Globus pallidus (tissue), 1 donor: Measurements from ENCODE around the gene ZNF394.
"Not testable (repeated sequence)": the region's sequence is repeated elsewhere in the genome, so short reads cannot be mapped to it uniquely, and the experiment has no call there.

Source experiments
- DNase-seq: peaks from one replicate; pipeline ENCODE4 v3.0.0-alpha.2; 2015; ENCODE audit warnings: low spot score

The ZNF394 gene

DNA sequence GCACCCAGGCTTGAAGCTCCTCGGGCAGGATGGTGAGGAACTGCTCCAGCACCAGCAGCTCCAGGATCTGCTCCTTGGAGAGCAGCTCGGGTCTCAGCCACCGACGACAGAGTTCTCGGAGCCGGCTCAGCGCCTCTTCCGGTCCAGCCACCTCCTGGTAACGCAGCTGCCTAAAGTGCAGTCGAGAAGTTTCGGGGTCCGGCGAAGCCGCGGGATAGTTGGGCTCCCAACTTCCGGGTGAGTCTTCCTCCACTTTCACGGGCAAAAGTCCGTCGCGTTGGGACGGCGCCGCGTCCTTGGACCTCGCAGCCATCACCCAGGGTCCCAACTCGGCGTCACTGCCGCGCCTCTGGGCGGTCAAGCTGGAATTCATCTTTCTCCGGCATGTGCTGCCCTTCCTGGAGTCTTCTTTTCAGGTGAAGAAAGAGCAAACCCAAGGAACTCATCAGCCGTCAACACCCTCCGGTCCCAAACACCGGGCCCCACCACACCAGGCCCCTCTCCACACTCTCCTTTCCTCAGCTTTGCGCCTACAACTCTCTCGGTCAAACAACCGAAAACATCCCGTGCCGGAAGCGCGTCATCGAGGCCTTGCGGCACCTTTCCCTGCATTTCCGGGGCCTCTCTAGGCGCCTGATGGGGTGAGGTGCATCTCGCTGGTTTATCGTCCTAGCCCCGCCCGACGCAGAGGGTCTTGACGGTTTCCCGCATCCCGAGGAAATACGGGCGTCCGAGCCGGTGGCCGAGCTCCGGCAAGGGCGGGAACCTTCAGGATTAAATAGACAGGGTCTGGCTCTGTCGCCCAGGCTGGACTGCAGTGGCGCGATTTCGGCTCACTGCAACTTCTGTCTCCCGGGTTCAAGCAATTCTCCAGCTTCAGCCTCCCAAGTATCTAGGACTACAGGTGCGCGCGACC lies at the start of gene ZNF394:
TSS of gene ZNF394 (minus strand) at position 561 of the 916 bp plus-strand sequence. CDS start at position 373, 188 bp downstream.
- peak; percentile 94 for DNase-seq

DNA sequence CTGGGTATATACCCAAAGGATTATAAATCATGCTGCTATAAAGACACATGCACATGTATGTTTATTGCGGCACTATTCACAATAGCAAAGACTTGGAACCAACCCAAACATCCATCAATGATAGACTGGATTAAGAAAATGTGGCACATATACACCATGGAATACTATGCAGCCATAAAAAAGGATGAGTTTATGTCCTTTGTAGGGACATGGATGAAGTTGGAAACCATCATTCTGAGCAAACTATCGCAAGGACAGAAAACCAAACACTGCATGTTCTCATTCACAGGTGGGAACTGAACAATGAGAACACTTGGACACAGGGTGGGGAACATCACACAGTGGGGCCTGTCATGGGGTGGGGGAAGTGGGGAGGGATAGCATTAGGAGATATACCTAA lies 49.5 kb upstream of the ZNF394 start:
- not testable (repeated sequence) for DNase-seq

DNA sequence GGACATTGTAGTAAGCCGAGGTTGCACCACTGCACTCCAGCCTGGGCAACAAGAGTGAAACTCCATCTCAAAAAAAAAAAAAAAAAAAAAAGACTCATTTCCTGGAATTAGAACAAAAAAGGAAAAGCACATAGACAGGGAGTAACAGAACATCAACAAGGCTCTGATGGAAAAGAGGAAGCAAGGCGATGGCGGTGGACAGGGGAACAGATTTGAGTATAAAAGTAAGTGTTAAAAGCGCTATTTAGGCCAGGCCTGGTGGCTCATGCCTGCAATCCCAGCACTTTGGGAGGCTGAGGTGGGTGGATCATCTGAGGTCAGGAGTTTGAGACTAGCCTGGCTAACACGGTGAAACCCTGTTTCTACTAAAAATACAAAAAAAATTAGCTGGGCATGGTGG lies 45.2 kb upstream of the ZNF394 start:
- DNase-seq, result not testable (repeated sequence)

DNA sequence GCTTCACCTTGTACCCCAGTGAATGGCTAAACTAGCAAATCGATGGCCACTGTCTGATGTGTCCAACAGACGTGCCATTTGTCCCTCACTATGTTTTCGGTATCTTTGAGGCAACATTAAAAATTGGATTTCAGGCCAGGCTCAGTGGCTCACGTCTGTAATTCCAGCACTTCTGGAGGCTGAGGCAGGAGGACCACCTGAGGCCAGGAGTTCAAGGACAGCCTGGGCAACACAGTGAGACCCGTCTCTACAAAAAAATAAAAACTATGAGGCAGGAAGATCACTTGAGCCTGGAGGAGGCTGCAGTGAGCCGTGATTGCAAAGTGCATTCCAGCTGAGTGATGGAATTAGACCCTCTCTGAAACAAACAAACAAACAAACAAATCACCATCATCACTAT lies 43.8 kb upstream of the ZNF394 start:
- no peak for DNase-seq

DNA sequence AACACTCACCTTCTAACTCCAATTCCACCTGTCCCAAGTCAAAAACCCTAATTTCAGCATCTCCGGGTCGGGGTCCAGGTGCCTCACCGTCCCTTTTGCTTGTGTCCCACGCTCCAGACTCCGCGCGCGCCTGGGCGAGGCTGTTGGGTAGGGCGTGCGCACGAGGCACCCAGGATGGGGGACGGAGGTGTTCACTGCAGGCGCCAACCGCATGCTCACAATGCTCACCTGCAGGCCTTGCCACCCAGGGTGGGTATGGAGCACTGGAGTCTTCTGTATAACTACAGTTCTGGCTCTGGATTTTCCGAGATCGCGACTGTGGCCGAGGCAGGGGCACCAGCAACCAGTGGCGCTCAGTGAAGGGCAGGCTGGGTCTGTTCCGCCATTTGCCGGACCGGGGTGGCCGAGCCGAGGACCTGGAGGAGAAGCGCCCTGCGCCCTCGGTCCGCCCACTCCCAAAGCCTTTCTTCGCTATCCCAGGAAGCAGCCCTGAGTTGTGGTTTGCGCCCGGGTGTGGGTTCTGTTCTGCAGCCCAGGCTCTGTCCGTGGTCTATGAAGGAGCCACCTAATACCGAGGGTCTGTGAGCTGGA lies 43.1 kb upstream of the ZNF394 start:
- no peak for DNase-seq

DNA sequence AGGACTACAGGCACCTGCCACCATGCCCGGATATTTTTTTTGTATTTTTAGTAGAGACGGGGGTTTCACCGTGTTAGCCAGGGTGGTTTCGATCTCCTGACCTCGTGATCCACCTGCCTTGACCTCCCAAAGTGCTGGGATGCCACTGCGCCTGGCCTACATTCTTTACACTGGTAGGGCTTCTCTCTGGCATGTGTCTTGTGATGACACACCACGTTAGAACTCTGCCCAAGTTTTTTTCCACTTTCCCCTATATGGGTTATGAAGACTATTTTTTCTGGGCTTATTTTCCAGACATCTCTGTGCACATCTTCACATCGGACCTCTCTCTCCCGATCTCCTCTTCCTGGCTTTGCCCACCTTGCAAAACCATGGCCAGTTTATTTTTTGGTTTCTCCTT lies 41.1 kb upstream of the ZNF394 start:
- no peak for DNase-seq

DNA sequence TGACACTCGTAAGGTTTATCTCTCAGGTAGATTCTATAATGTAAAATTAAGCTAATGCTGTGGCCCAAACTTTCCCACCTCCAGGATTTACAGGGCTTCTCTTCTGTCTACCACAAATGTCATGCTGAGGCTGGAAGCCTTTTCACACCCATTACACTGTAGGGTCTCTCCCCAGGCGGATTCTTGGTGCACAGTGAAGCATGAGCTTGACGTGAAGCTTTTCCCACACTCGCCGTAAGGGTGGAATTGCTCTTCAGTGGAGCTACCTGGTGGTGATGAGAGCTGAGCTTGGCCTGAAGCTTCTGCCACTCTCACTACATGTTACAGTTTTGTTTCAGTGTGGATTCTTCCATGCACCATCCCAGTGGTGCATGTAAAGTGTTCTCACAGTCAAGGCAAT lies 40.5 kb upstream of the ZNF394 start:
- DNase-seq, result no peak

DNA sequence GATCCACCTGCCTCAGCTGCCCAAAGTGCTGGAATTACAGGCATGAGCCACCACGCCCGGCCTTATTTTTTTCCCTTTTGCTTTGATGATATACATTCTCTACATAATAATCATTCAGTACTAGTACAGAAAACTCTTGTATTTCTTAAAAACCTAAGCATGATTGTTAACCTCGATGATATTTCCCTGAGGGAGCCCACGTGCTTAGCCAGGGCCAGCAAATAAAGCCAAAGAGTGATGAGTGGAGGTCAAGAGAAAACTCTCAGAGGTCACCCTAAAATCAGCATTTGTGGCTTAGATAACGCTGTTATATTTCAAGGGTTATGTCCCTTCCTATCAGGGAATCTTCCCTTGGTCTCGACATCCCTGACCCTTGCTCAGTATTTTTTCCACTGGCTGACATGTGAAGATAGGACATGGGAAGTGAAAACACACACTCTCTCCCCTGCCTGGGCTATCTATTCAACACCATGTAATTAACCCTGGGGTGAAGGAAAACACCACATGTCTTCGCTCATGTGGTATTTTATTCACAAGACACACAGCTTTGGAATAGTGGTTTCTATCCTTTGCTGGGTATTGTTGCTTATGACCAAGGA lies 39.2 kb upstream of the ZNF394 start:
- no peak for DNase-seq

DNA sequence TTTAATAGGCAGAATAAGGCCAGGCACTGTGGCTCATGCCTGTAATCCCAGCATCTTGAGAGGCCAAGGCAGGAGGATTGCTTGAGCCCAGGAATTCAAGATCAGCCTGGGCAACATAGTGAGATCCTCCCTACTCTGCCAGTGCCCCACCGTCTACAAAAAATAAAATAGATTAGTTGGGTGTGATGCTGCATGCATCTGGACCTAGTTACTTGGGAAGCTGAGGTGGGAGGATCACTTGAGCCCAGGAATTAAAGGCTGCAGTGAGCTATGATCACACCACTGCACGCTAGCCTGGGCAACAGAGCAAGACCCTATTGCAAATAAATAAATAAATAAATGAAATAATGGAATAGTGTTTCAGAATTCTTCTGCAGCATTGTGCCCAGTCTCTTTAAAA lies 35.6 kb upstream of the ZNF394 start:
- no peak for DNase-seq

DNA sequence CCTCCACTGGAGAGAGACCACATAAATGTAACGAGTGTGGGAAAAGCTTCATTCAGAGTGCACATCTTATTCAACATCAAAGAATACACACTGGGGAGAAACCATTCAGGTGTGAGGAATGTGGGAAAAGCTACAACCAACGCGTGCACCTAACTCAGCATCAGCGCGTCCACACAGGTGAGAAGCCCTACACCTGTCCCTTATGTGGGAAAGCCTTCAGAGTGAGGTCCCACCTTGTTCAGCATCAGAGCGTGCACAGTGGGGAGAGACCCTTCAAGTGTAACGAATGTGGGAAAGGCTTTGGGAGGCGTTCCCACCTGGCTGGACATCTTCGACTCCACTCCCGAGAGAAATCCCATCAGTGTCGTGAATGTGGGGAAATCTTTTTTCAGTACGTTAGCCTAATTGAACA lies 31.3 kb upstream of the ZNF394 start:
- DNase-seq, result no peak

DNA sequence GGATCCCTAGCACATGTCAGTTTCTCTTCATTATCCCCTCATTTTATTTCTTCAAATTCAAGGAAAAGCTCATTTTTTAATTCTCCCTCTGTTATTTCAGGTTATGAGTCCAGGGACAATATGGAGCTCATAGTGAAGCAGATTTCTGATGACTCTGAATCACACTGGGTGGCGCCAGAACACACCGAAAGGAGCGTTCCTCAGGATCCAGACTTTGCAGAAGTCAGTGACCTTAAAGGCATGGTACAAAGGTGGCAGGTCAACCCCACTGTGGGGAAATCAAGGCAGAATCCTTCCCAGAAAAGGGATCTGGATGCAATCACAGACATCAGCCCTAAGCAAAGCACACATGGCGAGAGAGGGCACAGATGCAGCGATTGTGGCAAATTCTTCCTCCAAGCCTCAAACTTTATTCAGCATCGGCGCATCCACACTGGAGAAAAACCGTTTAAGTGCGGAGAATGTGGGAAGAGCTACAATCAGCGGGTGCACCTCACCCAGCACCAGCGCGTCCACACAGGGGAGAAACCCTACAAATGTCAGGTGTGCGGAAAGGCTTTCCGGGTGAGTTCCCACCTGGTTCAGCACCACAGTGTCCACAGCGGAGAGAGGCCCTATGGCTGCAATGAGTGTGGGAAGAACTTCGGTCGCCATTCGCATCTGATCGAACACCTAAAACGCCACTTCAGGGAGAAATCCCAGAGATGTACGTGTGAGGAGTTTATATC lies 25.8 kb upstream of the ZNF394 start:
- DNase-seq, result no peak

DNA sequence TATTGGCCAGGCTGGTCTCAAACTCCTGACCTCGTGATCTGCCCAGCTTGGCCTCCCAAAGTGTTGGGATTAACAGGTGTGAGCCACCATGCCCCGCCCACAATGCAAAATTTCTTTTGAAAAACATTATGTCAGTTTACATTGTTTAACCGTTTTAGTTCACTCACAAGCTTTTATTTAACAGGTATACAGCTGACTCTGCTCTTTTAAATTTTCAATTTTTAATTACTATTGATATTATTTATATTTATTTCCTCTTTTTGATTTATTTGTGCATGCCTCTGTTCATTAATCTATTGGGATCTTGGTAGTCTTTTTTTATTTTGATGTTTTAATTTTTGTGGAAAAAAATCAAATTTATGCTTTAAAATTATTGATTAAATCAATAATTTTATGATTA lies 21.3 kb upstream of the ZNF394 start:
- DNase-seq, result no peak

DNA sequence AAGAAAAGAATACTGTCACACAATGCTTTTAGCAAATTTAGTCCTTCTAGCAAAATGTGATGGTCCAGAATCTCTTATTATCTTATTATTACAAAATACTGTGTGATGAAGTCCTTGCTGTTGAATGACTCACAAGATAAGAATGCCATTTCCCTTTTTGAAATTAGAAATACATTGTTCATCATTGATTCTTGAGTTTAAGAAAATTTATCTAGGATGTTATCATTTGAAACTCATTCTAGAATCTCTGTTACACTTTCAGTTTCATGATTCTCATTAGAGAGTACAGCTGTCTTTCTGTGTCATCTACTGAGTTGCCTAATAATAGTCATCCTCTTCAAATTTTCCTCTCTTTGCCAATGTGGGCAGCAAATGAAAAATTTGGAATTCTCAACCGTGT lies 14.0 kb upstream of the ZNF394 start:
- DNase-seq, result no peak

DNA sequence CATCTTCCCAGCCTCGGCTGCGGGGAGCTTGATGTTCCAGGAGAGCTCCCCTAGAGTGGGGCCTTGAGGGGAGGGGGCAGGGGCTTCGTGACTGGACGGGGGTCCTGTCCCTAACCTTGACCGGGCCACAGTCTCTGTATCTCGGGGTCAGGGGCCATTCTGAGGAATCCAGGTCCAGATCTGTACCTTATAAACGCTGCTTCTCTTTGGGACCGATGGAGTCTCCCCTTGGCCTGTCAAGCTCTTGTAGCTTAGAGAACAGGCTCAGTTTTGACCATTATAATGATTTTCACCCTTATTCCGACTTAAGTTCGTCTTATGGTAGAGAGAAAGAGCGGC lies 5.2 kb upstream of the ZNF394 start:
- no peak for DNase-seq

DNA sequence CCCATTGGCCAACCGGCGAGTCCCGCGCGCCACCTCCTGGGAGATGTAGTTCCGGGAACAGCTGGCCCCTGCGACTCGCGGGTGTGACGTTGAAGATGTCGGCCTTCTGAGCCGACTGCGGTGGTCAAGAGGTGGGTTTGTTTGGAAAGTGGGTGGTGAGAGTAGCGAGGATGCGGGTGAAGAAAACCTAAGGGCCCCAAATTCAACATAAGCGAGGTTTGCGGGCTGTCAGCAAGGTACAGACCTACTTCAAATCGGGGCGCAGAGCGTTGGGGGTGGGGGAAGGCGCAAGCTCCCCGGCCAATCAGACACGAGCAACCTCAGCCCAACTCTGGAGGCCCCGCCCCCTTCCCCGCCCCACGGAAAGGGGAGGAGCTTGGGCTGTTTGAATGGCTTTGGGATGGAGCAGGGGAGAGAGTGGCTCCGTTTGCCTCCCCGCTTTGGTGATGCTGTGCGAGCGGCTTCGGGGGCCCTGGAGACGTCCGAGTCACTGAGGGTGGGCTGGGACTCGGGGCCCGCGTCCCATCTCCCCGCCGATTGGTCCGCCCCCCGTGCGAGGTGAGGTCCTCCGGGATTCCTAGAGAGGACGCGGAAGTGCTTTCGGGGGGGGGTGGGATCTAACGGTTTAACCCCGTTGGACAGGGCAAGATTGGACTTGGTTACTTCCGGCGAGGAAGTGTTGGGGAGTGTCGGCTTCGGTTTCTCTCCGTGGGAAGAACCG lies 4.7 kb upstream of the ZNF394 start, which contains the start of gene ZKSCAN5:
TSS of gene ZKSCAN5 (plus strand) at position 60 of the 721 bp plus-strand sequence. CDS start 1,383 bp downstream, outside the sequence.
- peak; percentile 98 for DNase-seq

DNA sequence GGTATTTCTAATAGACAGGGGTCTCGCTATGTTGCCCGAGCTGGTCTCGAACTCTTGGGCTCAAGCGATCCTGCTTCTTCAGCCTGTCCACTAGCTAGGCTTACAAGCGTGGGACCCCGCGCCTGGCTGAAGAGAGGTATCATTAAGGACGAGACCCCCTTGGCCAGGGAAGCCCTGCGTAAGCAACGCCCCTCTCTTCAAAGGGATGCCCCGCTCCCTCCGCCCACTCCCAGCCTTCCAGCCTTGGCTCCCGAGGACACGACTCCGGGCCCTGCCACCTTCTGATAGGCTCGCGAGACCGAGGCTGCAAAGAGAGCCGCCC lies 4.2 kb upstream of the ZNF394 start:
- no peak for DNase-seq

DNA sequence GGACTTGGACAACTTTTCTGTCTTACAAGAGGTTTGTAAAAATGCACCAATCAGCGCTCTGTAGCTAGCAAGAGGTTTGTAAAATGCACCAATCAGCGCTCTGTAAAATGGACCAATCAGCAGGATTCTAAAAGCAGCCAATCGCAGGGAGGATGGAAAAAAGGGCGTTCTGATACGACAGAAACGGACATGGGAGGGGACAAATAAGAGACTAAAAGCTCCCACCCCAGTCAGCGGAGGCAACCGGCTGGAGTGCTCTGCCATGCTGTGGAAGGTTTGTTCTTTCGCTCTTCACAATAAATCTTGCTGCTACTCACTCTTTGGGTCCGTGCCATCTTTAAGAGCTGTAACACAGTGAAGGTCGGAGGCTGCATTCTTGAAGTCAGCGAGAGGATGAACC lies 1.2 kb upstream of the ZNF394 start:
- DNase-seq, result not testable (repeated sequence)

DNA sequence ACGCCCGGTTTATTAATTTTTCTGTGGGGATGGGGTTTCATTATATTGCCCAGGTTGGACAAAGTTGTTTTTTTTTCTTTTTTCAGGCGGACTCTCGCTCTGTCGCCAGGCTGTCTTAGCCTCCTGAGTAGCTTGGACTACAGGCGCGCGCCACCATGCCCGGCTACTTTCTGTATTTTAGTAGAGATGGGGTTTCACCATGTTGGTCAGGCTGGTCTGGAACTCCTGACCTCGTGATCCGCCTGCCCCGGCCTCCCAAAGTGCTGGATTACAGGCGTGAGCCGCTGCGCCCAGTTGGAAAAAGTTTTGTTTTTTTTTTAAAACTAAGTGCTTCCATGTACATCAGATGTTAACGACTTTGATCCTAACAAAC lies 542 bp upstream of the ZNF394 start:
- no peak for DNase-seq

DNA sequence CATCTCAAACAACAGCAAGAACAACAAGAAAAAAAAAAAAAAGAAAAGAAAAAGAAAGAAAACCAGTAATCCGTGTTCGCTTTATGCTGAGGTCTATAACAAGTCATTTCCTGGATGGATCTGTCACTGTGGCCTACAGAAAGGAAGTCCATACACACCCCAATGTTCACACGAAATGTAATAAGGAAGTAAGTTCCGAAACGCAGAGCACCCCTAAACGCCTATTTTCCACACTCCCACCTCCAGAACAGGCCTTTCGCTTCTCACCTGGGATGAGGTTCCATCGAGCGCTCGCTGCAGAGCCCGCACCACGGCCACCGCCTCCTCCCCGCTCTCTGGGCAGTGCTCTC lies 735 bp downstream of the ZNF394 start:
- DNase-seq, result no peak

DNA sequence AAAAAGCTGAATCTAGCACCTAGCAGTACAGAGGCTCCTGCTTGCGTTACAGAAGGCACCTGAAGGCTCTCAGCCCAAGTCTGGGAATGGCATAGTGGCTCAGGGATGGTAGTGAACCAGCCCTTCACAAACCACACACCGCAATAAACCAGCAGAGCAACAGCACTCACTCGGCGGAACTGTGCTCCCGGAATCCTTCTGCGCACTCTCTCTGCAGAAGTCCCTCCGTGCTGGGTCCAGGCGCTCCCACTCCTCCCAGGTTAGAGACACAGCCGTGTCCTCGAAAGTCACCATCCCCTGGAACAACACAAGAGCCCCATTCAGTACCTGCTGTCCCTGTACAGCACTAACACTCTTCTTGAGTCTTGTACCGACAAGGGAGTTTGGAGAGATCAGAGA lies 1.5 kb downstream of the ZNF394 start:
- no peak for DNase-seq

DNA sequence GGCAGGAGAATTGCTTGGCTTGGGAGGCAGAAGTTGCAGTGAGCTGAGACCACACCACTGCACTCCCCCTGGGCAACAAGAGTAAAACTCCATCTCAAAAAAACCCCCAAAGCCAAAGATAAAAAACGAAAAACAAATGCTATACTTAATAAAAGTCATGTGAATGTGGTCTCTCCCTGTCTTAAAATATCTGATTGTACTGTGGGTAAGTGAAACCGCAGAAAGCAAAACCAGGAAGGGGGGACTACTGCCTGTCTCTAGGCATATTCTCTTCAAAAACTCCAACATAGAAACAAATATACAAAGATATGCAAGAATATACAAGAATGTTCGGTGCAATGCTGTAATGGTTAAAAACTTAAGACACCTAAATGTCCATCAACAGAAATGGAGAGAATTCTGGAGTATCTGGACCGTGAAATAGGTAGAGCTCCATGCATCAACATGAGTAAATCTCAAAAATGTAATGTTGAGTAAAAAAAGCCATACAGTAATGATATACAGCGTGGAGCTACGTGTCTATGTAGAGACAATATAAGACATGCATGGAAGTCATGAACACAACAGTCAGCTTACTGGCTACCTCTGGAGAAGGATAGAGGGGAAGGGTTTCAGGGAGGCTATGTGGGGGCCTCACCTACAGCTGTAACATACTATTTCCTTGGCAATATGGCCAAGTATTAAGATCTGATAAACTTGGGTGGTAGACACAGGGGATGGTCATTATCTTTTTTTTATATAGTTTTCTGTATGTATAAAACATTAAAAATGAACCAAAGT lies 2.1 kb downstream of the ZNF394 start:
- DNase-seq, result no peak
